ENCODE data around the gene BRSK2. TPM values are rescaled to one million over a fixed set of nuclear protein-coding genes. Genes with fewer than 3 reads are reported as not detected.

Gene BRSK2
- total RNA-seq, 3 donors from 2014 or later, result 0.15 to 0.80 (median 0.66) TPM

- Histone ChIP-seq H3K36me3 (no peaks in the 10 kb centered on the region), H3K27me3 (no peaks in the 10 kb centered on the region), H3K27ac (peak overlapping the region in 1 of 2 donors; percentile 79), H3K4me1 (peaks cover 11 to 18% of the 10 kb centered on the region in 2 donors), H3K9me3 (no peaks in the 10 kb centered on the region), H3K4me3 (no peak overlapping the region)
- no peak for DNase-seq (ENCODE audit: low spot score in 2 of 2)
- TF ChIP-seq CTCF (IDR thresholded peaks at IDR 0.05) (no peak), POLR2AphosphoS5 (IDR thresholded peaks at IDR 0.05) (no peak), POLR2A (IDR thresholded peaks at IDR 0.05) (no peak)
- intact Hi-C loops (cut with DNase I; ENCODE audit: low total_unique reads), result loop anchor here (1.0 kb wide), 1 partner anchor 34 kb away; no protein-coding TSS in a partner anchor
Measured at GRCh38 chr11:1482581-1483444, 93.1 kb downstream of the BRSK2 start.

GRCh38 chr11:1483445-1483961 is 93.8 kb downstream of the BRSK2 start:
- no peak for DNase-seq (ENCODE audit: low spot score in 2 of 2)
- H3K36me3 ChIP-seq, result no peaks in the 10 kb centered on the region
- intact Hi-C loops (cut with DNase I; ENCODE audit: low total_unique reads), result no loop called here
- no peaks in the 10 kb centered on the region for H3K27me3 ChIP-seq
- no peak overlapping the region for H3K4me3 ChIP-seq
- TF ChIP-seq CTCF (IDR thresholded peaks at IDR 0.05) (no peak), POLR2AphosphoS5 (IDR thresholded peaks at IDR 0.05) (no peak), POLR2A (IDR thresholded peaks at IDR 0.05) (no peak)
- peaks cover 18 to 25% of the 10 kb centered on the region in 2 donors for H3K4me1 ChIP-seq
- H3K9me3 ChIP-seq, result no peaks in the 10 kb centered on the region
- peak overlapping the region in 1 of 2 donors; percentile 79 for H3K27ac ChIP-seq

GRCh38 chr11:1484061-1484671 is 94.4 kb downstream of the BRSK2 start:
- H3K4me1 ChIP-seq, result peaks cover 22 to 25% of the 10 kb centered on the region in 2 donors
- no peak overlapping the region for H3K4me3 ChIP-seq
- no peaks in the 10 kb centered on the region for H3K27me3 ChIP-seq
- TF ChIP-seq POLR2A (IDR thresholded peaks at IDR 0.05), result no peak
- no peak for DNase-seq (ENCODE audit: low spot score in 2 of 2)
- no peaks in the 10 kb centered on the region for H3K36me3 ChIP-seq
- intact Hi-C loops (cut with DNase I; ENCODE audit: low total_unique reads), result no loop called here
- peak overlapping the region in 1 of 2 donors; percentile 79 for H3K27ac ChIP-seq
- H3K9me3 ChIP-seq, result no peaks in the 10 kb centered on the region

- no peaks in the 10 kb centered on the region for H3K27me3 ChIP-seq
- no peaks in the 10 kb centered on the region for H3K9me3 ChIP-seq
- intact Hi-C loops (cut with DNase I; ENCODE audit: low total_unique reads), result no loop called here
- H3K4me3 ChIP-seq, result peak overlapping the region in 1 of 3 donors; percentile 61
- no peaks in the 10 kb centered on the region for H3K36me3 ChIP-seq
- DNase-seq (ENCODE audit: low spot score in 2 of 2), result no peak
- no peak for TF ChIP-seq CTCF (IDR thresholded peaks at IDR 0.05)
- no peak for TF ChIP-seq POLR2A (IDR thresholded peaks at IDR 0.05)
- no peak for TF ChIP-seq POLR2AphosphoS5 (IDR thresholded peaks at IDR 0.05)
- peaks cover 22 to 25% of the 10 kb centered on the region in 2 donors for H3K4me1 ChIP-seq
- peak overlapping the region in 1 of 2 donors; percentile 79 for H3K27ac ChIP-seq
Measured at GRCh38 chr11:1484695-1485503, 95.2 kb downstream of the BRSK2 start.

- Histone ChIP-seq H3K4me1 (peaks cover 22 to 25% of the 10 kb centered on the region in 2 donors), H3K9me3 (no peaks in the 10 kb centered on the region), H3K27ac (peak overlapping the region in 1 of 2 donors; percentile 78), H3K27me3 (no peaks in the 10 kb centered on the region), H3K36me3 (no peaks in the 10 kb centered on the region), H3K4me3 (peak overlapping the region in 2 of 3 donors; percentile 16 to 61)
- intact Hi-C loops (cut with DNase I; ENCODE audit: low total_unique reads), result no loop called here
- TF ChIP-seq POLR2AphosphoS5 (IDR thresholded peaks at IDR 0.05) (no peak), POLR2A (IDR thresholded peaks at IDR 0.05) (no peak), CTCF (IDR thresholded peaks at IDR 0.05) (no peak)
- DNase-seq (ENCODE audit: low spot score in 2 of 2), result no peak
Measured at GRCh38 chr11:1485504-1485885, 95.8 kb downstream of the BRSK2 start.

Measured in breast epithelium (tissue), 4 donors.